Suprapubic skin (tissue), 4 donors: ENCODE measurements around the gene SF3A1. TPM values are rescaled to one million over a fixed set of nuclear protein-coding genes. Genes with fewer than 3 reads are reported as not detected.
A peak's percentile ranks its signal among the peaks of the same experiment; 100 is the strongest.

Source experiments
- DNase-seq, 2 donors: peaks; one replicate each; pipeline ENCODE4 v3.0.0-alpha.2; 2019; ENCODE audit warnings: low spot score in 2 of 2
- H3K27ac ChIP-seq: fragments of 200-600 bp; sonication (generic); one replicate; pipeline ENCODE4 v1.5.1; 2019
- H3K27me3 ChIP-seq: fragments of 200-600 bp; sonication (generic); one replicate; pipeline ENCODE4 v1.5.1; 2019
- H3K36me3 ChIP-seq: fragments of 200-600 bp; sonication (generic); one replicate; pipeline ENCODE4 v1.5.1; 2019
- H3K4me1 ChIP-seq: fragments of 200-600 bp; sonication (generic); one replicate; pipeline ENCODE4 v1.5.1; 2019
- H3K4me3 ChIP-seq: fragments of 200-600 bp; sonication (generic); one replicate; pipeline ENCODE4 v1.5.1; 2019; ENCODE audit warnings: mild to moderate bottlenecking
- H3K9me3 ChIP-seq: fragments of 200-600 bp; sonication (generic); one replicate; pipeline ENCODE4 v1.5.1; 2019
- EP300 ChIP-seq: sonication (generic); formaldehyde crosslinking; IDR thresholded peaks from one replicate; pipeline ENCODE4 v1.6.1; 2017; ENCODE audit warnings: antibody characterized with exemption
- POLR2A ChIP-seq, 2 donors: fragments of 450-650 bp; IDR thresholded peaks; one replicate each; pipeline ENCODE4 v1.6.1; 2017; ENCODE audit warnings: antibody characterized with exemption in 2 of 2, mild to moderate bottlenecking in 2 of 2, moderate library complexity in 2 of 2
- POLR2AphosphoS5 ChIP-seq, 3 donors: sonication (generic); formaldehyde crosslinking; IDR thresholded peaks; one replicate each; pipeline ENCODE4 v1.6.1; 2017; ENCODE audit warnings: antibody characterized with exemption in 3 of 3
- WGBS: methylation state at CpG from one replicate; pipeline ENCODE4 v1.1.5; 2018; 5-methylcytosine and 5-hydroxymethylcytosine counted together
- total RNA-seq, 4 donors: library from RNA; depleted of rRNA; stranded (reverse); fragments of >200 nt; gene quantifications; one replicate each; pipeline ENCODE4 v1.1.0, GENCODE V29; 2016
- TF ChIP-seq, protein P1 (sequence below), 2 donors: fragments of 200-600 bp in 1 of 2; fragments of 450-650 bp in 1 of 2; sonication (generic) in 1 of 2; IDR thresholded peaks; one replicate each; pipeline ENCODE4 v1.5.1; 2016 to 2019; ENCODE audit warnings: antibody characterized with exemption in 2 of 2, mild to moderate bottlenecking in 1 of 2, moderate library complexity in 1 of 2

The SF3A1 gene
- total RNA-seq, 4 donors from 2014 or later = 112 to 208 (median 152) TPM

DNA sequence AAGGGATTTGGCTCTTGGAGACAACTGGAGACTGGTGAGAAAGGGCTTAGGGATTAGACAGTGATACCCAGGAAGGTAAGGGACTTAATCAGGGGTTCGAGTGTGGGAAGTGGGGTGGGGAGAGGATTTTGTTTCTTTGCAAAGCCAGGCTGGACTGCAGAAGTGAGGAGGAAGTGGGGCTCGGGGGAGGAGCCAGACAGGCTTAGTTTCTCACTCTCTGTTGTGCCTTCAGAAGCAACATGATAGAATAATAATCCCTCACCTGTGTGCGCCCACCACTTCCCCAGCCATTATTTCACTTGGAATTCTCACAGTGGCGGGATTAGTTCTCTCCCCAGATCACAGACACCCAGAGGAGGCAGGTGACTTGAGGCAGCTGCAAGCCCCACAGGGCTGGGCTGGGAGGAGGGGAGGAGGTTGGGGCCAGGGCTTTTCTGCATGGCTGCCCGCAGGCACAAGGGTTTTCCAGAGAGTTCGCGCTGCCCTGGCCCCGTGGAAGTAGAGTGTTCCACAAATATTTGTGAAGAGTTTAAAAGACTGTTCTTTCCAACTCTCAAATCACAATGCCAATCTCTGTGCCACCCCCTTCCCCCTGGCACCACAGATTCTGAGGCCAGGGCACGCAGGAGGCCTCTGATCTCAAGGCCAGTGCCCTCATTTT lies 36.1 kb upstream of the SF3A1 start:
- no peaks in the 10 kb centered on the region for H3K27me3 ChIP-seq
- no peak overlapping the region for H3K27ac ChIP-seq
- 75% methylated on average over 8 of the region's 9 CpGs for WGBS
- no peaks in the 10 kb centered on the region for H3K9me3 ChIP-seq
- DNase-seq = no peak
- no peak overlapping the region for H3K4me3 ChIP-seq
- H3K4me1 ChIP-seq = peaks cover 13% of the 10 kb centered on the region
- TF ChIP-seq EP300 (no peak), POLR2AphosphoS5 (IDR thresholded peaks at IDR 0.05) (no peak), POLR2A (IDR thresholded peaks at IDR 0.05) (no peak)
- TF ChIP-seq, protein P1, sequence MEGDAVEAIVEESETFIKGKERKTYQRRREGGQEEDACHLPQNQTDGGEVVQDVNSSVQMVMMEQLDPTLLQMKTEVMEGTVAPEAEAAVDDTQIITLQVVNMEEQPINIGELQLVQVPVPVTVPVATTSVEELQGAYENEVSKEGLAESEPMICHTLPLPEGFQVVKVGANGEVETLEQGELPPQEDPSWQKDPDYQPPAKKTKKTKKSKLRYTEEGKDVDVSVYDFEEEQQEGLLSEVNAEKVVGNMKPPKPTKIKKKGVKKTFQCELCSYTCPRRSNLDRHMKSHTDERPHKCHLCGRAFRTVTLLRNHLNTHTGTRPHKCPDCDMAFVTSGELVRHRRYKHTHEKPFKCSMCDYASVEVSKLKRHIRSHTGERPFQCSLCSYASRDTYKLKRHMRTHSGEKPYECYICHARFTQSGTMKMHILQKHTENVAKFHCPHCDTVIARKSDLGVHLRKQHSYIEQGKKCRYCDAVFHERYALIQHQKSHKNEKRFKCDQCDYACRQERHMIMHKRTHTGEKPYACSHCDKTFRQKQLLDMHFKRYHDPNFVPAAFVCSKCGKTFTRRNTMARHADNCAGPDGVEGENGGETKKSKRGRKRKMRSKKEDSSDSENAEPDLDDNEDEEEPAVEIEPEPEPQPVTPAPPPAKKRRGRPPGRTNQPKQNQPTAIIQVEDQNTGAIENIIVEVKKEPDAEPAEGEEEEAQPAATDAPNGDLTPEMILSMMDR (IDR thresholded peaks at IDR 0.05) = no peak
- H3K36me3 ChIP-seq = no peaks in the 10 kb centered on the region

DNA sequence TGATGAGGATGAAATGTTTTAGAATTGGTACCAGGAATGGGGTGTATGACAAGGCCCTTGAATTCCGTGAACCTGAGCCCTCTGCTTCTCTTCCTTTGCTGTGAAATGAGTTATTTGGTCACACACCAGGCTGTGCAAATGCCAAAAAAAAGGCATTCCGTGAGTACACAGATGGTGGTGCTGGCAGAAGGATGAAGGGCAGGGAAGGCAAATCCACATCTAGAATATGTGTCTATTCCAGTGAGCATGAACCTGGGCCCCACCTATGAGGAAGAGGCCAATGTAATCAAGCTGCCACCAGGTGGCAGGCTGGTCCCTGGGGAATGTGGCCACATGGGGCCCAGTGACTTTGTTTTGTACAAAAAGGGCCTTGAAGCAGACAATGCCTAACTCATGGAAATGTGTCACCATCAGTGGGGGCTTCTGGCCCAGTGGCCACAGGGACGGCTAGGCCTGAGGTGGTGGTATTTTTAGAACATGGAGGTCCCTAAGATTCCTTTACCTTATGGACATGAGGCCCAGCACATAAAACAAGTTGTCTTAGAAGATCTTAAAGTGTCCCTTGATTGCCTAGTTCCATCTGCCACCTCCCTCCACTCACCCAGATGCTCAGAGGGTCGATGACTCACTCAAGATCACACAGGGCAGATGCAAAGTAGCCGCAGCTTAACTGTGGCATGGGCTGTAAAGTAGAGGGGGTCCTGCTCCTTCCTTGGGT lies 34.4 kb upstream of the SF3A1 start:
- Histone ChIP-seq H3K4me3 (no peak overlapping the region), H3K4me1 (peaks cover 12% of the 10 kb centered on the region), H3K27ac (no peak overlapping the region), H3K36me3 (no peaks in the 10 kb centered on the region), H3K27me3 (no peaks in the 10 kb centered on the region), H3K9me3 (no peaks in the 10 kb centered on the region)
- DNase-seq = no peak
- TF ChIP-seq, protein P1 (IDR thresholded peaks at IDR 0.05) = peak; percentile 72
- TF ChIP-seq POLR2A (IDR thresholded peaks at IDR 0.05) = no peak
- TF ChIP-seq EP300 = no peak
- 72% methylated on average over 5 of the region's 5 CpGs for WGBS

DNA sequence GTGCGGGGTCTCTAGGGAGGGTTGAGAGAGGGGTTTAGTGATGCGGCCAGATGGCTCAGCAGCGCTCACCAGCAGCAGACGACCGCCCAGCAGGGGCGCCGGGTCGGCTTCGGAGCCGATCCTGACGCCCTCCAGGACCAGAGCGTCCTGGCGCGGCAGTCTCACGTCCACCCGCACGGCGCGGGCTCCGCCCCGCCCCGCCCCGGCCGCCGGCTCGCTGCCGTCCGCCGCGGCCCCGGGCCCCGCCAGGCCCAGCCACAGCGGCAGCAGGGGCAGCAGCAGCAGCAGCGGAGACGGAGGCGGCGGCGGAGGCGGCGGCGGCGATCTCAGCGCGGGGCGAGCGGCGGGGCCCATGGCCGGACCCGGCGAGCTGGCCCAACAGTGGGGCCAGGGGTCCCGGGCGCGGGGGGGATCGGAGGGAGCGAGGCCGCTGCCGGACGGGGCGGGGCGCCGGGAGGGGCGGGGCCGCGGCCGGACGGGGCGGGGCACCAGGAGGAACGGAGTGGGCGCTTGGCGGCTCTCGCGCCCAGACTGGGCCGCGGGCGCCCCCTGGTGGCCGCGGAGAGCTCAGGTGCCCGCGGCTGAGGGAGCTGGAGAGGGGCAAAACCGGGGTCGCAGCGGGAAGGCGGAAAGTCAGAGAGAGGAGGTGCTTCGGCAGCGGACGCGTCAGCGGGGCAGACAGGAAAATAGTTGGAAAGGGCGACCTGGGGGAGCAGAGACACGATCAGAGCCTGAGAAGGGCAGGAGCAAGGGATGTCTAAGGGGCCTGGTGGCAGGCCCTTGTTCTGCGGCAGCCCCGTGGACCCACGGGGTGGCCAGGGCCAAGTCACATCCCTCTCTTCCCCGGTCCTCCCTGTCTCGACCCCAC lies 30.5 kb upstream of the SF3A1 start, which contains the start of gene RNF215:
Gene RNF215 (minus strand): TSS at position 452 of the 868 bp plus-strand sequence. CDS start 98 bp downstream, at position 354.
- Histone ChIP-seq H3K36me3 (peaks cover 19% of the 10 kb centered on the region), H3K4me1 (peaks cover 13% of the 10 kb centered on the region), H3K9me3 (no peaks in the 10 kb centered on the region), H3K27me3 (no peaks in the 10 kb centered on the region), H3K27ac (peak within 1 kb of the TSS; percentile 69), H3K4me3 (peak within 1 kb of the TSS; percentile 58)
- DNase-seq = peak; percentile 82 to 86
- TF ChIP-seq, protein P1 (IDR thresholded peaks at IDR 0.05) = peak; percentile 74 to 93
- no peak for TF ChIP-seq POLR2A (IDR thresholded peaks at IDR 0.05)
- WGBS = 9% methylated on average over 22 of the region's 95 CpGs

DNA sequence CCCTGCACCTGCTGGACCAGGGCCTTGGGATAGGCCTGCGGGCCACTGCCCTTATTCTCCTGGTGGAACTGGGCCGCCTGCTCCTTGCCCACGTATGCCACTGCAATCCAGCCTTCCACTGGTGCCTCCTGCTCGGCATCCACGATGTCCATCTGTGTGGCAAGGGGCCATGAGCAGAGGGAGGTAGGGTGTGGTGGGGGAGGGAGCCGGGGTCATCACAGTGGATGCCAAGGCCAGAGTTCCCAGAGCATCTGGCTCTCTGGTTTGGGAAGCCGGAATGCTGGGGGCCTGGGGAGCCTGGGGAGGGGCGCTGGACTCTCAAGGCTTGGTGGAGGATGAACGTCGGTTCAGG lies 29.9 kb upstream of the SF3A1 start:
- peak overlapping the region; percentile 58 for H3K4me3 ChIP-seq
- WGBS = 33% methylated on average over 9 of the region's 10 CpGs
- peaks cover 13% of the 10 kb centered on the region for H3K4me1 ChIP-seq
- H3K9me3 ChIP-seq = no peaks in the 10 kb centered on the region
- peak overlapping the region; percentile 69 for H3K27ac ChIP-seq
- H3K36me3 ChIP-seq = peaks cover 19% of the 10 kb centered on the region
- H3K27me3 ChIP-seq = no peaks in the 10 kb centered on the region
- TF ChIP-seq EP300 (no peak), POLR2A (IDR thresholded peaks at IDR 0.05) (no peak), POLR2AphosphoS5 (IDR thresholded peaks at IDR 0.05) (no peak)
- TF ChIP-seq, protein P1 (IDR thresholded peaks at IDR 0.05) = no peak
- DNase-seq = no peak

DNA sequence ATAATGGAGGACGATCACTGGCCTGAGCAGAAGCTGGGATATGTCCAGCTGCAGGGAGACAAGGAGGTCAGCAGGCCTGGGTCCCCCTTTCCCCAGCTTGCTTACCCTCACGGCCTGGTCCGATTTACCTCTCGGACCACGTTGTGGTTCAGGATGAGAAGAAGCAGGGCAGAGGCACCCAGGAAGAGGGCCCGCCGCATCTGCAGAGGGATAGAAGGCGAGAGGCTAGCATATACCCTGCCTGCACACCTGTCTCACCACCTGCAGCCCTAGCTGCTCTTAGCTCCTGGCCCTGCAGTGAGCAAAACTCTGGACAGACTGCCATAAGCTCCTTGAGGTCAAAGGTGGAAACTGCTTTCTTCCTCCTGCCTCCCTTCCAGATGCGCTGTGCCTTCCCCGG lies 29.2 kb upstream of the SF3A1 start:
- Histone ChIP-seq H3K27me3 (no peaks in the 10 kb centered on the region), H3K36me3 (peaks cover 25% of the 10 kb centered on the region), H3K27ac (no peak overlapping the region), H3K9me3 (no peaks in the 10 kb centered on the region), H3K4me3 (peak overlapping the region; percentile 58), H3K4me1 (peaks cover 13% of the 10 kb centered on the region)
- no peak for TF ChIP-seq EP300
- no peak for TF ChIP-seq POLR2A (IDR thresholded peaks at IDR 0.05)
- no peak for TF ChIP-seq POLR2AphosphoS5 (IDR thresholded peaks at IDR 0.05)
- TF ChIP-seq, protein P1 (IDR thresholded peaks at IDR 0.05) = no peak
- DNase-seq = no peak
- WGBS = 90% methylated on average over 3 of the region's 10 CpGs
